ENCODE results near the gene MFAP2.
"Not testable (repeated sequence)": the region's sequence is repeated elsewhere in the genome, so short reads cannot be mapped to it uniquely, and the experiment has no call there.

MFAP2 gene

DNA sequence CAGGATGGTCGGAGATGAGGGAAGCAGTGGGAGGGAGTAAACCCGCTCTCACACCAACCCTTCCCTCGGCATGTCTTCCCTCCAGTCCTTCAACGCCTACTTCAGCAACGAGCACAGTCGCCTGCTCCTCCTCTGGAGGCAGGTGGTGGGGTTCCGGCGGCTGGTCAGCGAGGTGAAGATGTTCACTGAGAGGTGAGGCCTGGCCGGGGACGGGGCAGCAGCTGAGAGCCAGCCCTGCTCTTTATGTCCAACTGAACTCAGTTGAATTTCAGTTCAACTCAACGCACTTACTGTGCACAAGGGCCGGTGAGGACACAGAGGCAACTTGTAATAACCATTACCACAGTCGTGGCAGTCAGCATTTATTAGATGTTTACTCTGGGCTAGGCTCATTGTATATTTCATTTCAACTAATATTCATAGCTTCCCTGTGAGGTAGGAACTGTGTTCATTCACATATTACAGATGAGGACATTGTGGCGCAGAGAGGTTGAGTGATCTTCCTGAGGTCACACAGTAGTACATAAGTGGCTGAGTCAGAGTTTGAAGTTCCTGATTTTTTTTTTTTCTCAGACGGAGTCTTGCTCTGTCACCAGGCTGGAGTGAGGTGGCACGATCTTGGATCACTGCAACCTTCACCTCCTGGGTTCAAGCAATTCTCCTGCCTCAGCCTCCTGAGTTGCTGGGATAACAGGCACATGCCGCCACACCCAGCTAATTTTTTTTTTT is 49.0 kb downstream of the MFAP2 start:
- DNase-seq (ENCODE audit: low read depth in 1 of 2, low spot score in 1 of 2) = not testable (repeated sequence)

DNA sequence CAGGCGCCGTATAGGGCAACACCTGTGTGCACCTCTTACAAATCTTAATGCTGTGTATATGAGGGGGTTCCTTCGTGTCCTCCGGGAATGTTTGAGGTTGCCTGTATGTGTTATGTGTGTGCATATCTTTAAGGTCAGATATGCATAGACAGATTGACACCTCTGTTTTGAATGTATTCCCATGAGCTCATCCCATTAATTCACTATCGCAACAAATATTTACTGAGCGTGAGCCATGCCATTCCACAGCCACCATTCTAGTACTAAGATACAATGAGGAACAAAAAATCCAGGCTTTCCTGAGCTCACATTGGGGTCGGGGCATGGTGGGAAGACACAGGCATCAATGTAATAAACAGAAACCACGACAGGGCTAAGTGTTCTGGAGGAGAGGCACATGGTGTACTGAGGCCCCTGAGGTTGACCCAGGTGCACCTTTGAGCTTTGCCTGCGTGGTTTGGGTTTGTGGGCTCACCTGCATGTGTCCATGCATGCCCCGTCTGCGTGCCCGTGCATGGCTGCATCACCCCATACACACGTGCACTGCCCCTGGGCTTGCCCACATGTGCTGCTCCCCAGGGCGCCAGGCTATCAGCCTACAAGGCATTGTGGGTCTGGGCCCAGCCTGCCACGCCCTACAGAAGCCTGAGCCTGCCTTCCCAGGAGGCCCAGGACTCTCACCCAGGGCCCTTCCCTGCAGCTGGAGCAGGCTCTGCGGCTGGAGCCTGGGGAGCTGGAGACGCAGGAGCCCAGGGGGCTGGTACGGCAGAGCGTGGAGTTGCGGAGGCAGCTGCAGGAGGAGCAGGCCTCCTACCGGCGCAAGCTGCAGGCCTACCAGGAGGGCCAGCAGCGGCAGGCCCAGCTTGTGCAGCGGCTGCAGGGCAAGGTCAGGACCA is 51.0 kb downstream of the MFAP2 start:
- DNase-seq (ENCODE audit: low read depth in 1 of 2, low spot score in 1 of 2) = not testable (repeated sequence)

DNA sequence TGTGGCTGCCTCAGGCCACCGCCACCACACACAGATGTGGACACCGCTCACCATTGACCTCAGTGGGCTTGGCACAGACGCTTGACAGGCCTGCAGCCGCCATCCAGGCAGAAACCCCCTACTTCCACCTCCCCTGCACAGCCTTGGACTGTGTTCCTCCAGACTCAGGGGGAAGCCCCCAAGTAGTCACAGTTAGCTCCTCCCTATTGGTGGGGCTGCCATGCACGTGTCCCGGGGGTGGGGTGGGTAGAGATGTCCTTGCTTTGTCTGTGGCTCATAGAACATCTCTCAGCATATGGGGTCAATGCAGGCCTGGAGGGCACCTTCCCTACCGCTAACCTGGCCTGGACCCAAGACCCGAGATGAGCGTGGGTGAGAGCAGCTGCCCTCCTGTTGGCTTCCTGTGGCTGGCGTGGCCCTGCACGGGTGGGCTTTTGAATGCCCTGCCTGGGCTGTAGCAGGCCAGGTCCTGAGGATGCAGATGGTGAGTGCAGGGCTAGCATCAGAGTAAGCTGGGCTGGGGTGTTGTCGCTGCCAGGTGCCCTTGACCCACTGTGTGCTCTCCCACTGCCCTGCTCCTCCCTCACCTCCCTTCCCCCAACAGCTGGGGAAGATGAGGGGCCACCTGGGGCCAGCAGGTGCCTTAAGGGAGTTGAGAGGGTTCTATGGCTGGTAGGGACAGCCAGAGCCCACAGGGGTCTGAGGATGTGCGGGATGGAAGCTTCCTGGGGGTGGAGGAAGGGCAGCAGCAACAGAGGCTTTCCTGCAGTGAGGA is 52.5 kb downstream of the MFAP2 start:
- DNase-seq (ENCODE audit: low read depth in 1 of 2, low spot score in 1 of 2) = no peak

DNA sequence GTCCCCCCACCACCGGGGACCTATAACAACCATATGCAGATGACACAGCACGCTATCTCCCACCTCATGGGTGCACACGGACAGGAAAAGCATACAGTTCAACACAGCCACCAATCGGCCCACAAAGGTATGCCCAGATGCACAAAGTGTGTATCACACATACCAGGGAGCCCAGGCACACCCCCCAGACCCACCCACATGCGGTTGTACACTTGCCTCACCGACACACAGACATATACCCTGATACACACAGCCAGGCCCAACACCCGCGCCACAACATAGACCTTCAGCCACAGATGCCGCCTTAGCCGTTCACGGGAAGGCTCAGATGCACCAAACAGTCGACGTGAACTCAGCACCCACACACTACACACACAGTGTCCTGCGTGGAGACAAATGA is 53.2 kb downstream of the MFAP2 start:
- no peak for DNase-seq (ENCODE audit: low read depth in 1 of 2, low spot score in 1 of 2)

DNA sequence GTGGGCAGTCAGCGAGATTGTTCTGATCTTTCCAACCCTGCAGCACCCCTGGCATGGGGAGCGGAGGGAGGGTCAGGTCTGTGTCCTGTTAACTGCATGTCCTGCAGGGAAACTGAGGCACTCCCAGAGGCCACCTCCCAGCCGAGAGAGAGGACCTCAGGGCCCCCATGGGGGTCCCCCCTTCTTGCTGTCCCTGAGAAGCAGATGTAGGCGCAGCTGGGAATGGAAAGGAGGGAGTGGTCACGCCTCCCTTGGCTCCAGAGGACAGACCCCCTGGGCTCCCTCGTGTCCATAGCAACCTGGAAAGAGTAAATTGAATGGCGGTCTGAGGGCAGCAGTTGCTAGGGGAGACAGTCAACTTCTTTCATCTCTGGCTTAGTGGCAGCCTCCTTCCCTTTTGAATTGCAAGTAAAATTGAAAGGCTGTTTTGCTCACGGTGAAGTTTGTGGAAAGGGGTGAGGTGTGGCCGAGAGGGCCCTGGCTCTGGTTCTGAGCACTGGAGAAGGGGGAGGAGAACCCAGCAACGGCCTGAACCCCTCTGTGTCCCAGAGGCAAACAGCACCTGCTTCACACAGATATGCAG is 53.8 kb downstream of the MFAP2 start:
- DNase-seq (ENCODE audit: low read depth in 1 of 2, low spot score in 1 of 2) = no peak

DNA sequence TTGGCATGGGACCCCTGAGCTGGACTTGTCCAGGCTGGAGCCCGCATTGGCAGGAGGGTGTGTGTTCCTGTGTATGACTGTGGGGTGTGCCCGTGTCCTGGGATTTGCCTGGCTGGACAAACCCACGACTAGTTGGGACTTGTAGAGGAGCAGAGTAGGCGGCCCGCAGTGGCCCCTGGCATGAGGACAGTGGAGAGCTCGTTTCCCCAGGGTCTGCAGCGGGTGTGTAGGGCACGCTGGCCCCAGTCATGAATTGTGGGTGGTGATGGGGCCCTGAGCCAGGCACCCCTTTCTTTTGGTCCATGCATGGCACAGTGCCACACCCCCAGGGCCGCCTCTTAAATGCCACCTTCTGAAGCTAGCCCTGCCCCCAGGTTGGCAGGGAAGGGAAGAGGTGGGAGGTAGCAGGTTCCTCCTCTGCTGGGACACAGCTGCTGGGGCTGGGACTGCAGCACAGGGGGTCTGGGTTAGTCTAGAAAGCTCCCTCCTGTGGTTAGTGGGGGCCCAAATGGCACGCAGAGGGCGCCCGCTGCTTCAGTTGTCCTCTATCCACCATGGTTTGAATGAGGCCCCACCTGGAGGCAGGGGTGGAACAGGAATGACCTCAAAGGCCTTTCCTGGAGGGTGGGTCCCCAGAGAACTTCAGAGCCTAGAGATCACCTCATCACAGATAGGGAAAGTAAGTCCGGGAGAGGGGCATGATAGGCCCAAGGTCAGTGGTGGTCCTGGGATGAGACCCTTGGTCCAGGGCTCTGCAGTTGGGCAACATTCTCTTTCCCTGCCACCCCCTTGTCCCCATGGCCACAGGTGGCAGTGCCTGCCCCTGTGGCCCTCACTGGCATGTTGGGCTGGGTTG is 54.6 kb downstream of the MFAP2 start:
- no peak for DNase-seq (ENCODE audit: low read depth in 1 of 2, low spot score in 1 of 2)

DNA sequence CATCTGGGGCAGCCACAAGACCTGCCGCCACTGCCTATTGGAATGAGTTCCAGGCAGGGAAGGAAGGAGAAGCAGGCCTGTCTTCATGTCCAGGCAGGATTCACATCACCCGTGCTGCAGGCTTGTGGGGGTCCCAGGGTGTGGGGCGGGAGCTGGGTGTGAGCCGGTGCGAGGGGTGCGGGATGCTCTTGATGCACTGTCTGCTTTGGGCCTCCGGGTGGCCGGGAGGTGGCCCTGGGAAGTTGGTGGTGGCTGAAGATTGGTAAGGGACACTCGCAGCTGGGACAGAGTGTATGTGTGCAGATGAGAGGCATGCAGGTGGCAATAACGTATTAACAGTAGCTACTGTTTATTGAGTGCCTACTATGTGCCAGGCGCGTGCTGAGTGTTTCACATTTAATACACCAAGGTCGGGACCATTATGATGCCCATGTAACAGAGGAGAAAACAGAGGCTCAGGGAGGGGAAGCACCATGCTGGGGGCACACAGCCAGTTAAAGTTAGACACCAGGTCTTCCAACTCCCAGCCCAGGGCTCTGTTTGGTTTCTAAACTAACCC is 55.4 kb downstream of the MFAP2 start:
- no peak for DNase-seq (ENCODE audit: low read depth in 1 of 2, low spot score in 1 of 2)
